Epithelial cell of esophagus (primary cell): ENCODE measurements around the gene FBXO30.
A peak's percentile ranks its signal among the peaks of the same experiment; 100 is the strongest.

ENCODE experiments used
- DNase-seq: peaks from one replicate; pipeline ENCODE4 v3.0.0; 2010; ENCODE audit warnings: low read depth
- H3K4me3 ChIP-seq: 2 replicates; pipeline ENCODE4 v1.5.1; 2011; ENCODE audit warnings: mild to moderate bottlenecking, low read length, control low read depth
- TF ChIP-seq, protein P1 (sequence below): IDR thresholded peaks from 2 replicates; pipeline ENCODE4 v1.5.1; 2011; ENCODE audit warnings: low read depth, mild to moderate bottlenecking, low read length, control low read depth, inconsistent platforms; ENCODE audit not compliant: insufficient read depth; ENCODE audit errors: missing control alignments

FBXO30 gene

DNA sequence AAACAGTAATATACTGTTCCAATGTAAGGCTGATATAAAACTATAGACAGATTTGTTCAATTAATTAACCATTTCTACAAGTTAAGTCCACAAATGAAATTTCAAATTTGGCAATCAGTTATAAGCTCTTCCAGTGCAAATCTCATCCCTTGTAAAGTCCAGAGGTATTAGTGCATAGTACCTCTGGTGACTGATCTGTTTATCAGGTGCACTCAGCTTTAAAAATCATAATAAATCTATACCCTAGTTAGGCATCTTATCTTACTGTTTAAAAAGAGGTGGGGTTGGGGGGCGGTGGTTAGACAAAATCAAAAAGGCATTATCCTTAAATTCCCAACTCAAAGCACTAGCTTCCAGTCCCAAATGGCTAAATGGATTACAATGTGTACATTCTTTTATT, 2.9 kb downstream of the FBXO30 start:
- TF ChIP-seq, protein P1, sequence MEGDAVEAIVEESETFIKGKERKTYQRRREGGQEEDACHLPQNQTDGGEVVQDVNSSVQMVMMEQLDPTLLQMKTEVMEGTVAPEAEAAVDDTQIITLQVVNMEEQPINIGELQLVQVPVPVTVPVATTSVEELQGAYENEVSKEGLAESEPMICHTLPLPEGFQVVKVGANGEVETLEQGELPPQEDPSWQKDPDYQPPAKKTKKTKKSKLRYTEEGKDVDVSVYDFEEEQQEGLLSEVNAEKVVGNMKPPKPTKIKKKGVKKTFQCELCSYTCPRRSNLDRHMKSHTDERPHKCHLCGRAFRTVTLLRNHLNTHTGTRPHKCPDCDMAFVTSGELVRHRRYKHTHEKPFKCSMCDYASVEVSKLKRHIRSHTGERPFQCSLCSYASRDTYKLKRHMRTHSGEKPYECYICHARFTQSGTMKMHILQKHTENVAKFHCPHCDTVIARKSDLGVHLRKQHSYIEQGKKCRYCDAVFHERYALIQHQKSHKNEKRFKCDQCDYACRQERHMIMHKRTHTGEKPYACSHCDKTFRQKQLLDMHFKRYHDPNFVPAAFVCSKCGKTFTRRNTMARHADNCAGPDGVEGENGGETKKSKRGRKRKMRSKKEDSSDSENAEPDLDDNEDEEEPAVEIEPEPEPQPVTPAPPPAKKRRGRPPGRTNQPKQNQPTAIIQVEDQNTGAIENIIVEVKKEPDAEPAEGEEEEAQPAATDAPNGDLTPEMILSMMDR = no peak
- H3K4me3 ChIP-seq = no peak overlapping the region

DNA sequence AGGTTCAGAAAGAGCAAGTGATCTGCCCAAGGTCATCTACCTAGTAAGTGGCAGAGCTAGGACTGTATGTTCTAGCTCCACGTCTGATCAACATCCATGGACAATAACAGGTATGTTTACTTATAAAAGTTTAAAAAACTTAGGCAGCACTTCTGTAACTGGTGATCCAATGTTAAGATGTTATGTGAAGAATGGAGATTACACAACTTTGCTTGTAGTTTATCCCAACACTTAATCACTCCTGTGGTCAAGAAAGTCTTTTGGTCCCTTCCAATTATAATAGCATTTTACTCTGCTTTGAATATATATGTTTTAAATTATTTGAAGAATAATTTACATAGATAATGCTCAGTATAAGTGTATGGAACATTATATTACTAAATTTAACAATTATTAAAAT, 4.8 kb downstream of the FBXO30 start:
- DNase-seq = peak; percentile 37
- H3K4me3 ChIP-seq = no peak overlapping the region
- TF ChIP-seq, protein P1 = no peak

More for the DNA sequence above, 2.9 kb downstream of the FBXO30 start:
- DNase-seq = no peak

DNA sequence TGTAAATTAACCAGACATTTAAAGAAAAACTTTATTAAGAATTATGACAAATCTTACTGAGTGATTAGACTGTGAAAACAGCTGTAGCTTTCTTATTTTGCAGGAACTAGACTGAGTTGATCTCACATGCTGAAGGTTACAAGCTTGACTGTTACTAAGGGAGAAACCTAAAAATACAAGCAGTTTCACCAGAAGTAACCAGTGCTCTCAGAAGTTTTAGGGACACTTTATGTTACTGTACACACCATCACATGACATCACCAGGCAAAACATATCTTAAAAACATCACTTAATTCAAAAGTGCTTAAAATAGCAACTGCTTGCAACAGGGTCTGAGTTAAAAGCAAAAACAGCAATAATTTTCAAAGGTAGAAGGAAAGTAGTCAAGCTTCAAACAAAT, 5.4 kb downstream of the FBXO30 start:
- H3K4me3 ChIP-seq = no peak overlapping the region
- DNase-seq = no peak
- TF ChIP-seq, protein P1 = no peak

DNA sequence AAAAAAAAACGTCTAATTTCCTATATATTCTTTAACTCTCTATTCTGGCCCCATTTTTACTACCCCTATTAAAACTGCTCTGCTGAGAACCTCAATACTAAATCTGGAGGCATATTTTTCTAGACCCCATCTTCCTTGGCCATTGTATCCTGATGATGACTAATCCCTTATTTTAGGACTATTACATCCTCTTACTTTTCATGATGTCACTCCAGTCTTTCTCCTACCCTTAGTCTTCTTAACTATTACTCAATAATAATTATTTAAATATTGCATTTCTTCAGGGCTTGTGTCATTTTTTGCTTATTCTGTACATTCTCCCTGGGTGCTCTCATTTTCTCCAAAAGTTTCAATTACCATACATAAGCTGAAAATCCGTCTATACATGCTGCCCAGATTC, 6.4 kb downstream of the FBXO30 start:
- no peak overlapping the region for H3K4me3 ChIP-seq
- no peak for DNase-seq
- TF ChIP-seq, protein P1 = no peak

DNA sequence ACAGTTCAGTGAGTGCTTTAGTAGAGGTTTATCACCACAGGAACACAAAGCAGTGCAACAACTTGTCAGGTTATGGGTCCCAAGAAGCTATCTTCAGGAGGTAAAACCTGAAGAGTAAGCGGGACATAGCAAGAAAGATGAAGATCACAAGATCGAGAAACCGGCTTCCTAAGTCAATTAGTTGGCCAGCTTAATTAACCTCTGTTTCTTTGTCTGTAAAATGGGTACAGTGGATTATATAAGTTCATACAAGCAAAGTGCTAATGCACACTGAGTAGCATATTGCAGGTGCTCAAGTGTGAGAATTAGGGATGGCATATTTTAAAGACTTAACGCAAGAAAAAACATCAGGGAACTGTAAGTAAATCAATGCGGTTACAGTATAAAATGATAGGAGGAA, 12.5 kb downstream of the FBXO30 start:
- no peak for DNase-seq

DNA sequence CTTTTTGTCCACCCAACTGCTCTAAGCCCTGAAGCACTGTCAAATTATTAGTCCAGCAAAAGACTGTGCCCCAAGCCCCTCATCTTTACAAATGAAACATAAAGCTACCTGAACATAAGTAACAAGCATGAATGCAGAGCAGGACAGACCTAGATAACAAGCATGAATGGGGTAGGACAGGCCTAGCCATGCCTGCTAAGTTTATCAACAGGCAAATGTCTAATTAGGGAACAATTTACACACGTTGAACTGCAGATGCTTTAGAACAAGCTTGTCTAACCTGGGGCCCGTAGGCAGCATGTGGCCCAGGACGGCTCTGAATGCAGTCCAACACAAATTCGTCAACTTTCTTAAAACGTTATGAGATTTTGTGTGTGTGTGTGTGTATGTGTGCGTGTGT, 13.6 kb downstream of the FBXO30 start:
- DNase-seq = peak; percentile 13
- H3K4me3 ChIP-seq = no peak overlapping the region
- TF ChIP-seq, protein P1 = no peak

More for the DNA sequence above, 12.5 kb downstream of the FBXO30 start:
- TF ChIP-seq, protein P1 = no peak
- H3K4me3 ChIP-seq = no peak overlapping the region

DNA sequence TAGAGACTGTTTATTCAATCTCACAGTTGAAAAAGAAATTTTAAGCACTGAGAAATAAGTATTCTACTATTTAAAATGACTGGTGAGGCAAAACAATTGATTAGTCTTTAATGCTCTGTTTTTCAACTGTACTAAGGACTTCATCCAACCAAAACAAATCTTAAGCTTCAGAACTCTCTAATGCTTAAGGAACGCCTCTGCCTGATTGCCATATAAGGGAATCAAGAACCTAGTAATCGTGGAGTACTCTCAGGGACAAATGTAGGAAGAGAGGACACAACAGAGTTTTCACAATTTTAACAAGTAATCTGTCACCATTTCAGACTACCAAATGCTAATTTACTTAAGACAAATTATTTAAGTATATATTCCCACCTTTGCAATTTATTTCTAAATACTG, 16.1 kb downstream of the FBXO30 start:
- no peak overlapping the region for H3K4me3 ChIP-seq
- TF ChIP-seq, protein P1 = no peak
- DNase-seq = no peak
